Inflammatory macrophage (primary cell): ENCODE data around the gene LRP1B.
"Not testable (repeated sequence)": the region's sequence is repeated elsewhere in the genome, so short reads cannot be mapped to it uniquely, and the experiment has no call there.

Experiments used
- DNase-seq, 2 donors: peaks; one replicate each; pipeline ENCODE4 v3.0.0-alpha.2; 2020 to 2022

Gene LRP1B

DNA sequence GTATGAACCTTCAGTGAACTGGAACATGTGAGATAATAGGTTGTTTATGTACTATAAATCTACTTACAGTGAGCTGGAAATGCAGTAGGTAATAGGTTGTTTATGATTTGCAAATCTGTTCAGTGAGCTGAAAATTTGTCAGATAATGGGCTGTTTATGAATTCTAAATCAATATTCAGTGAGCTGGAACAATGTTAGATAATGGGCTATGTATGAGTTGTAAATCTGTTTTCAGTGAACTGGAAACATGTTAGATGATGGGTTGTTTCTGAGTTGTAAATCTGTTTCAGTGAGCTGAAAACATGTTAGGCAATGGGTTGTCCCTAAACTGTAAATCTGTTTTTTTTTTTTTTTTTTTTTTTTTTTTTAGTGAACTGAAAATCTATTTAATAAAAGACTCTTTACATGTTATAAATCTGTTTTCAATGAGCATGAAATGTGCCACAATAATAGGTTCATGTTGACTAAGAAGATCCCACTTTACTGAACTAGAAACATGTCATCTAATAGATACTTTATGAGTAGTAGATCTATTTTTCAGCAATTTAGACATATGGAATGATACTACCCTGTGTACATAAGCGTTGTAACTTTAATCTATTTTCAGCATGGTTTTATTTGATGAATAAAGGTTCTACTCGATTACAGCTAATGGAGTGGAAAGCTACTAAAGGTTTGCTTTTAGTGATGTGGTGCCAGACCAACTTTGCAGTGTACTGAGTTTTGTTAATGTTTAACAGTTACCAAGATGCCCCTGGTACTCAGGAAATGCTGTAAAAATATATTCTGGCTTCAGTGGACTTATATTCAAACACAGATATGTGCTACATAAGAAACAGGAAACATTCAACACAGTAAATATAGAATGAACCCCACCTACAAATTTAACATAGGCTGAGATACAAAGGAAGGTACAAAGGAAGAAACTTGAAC lies 1471.8 kb downstream of the LRP1B start:
- no peak for DNase-seq

DNA sequence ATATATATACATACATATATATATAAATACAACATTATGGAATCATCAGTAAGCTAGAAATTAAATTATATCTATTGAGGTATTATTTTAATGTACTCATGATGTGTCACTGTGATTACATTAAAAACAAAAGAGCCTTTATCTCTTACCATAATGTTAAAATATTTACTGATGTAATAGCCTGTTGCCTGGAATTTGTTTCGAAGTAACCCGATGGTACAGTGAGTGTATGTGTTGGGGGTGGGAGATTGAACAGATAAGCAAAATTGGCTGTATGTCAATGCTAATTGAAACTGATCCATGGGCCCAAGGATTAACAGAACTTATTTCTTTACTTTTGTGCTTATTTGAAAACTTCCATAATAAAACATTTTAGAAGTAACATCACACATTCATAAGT lies 1473.2 kb downstream of the LRP1B start:
- DNase-seq: no peak

DNA sequence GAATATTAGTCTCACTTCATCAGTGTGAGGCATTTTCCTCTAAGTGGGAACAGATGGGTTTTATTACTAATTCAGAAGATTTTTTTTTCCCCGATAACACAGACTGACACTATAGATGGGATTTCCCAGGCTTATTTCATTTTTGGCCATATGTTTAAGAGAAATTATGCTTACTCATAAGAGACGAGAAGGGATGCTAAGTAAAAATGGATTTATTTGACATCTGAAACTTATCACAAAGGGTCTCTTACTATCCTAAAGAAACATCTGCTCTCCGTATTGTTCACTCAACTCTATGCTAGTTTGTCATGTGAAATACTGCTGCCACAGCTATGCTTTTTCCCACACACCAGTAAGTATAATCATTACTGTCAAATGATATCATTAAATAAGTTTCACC lies 1476.3 kb downstream of the LRP1B start:
- DNase-seq: no peak

DNA sequence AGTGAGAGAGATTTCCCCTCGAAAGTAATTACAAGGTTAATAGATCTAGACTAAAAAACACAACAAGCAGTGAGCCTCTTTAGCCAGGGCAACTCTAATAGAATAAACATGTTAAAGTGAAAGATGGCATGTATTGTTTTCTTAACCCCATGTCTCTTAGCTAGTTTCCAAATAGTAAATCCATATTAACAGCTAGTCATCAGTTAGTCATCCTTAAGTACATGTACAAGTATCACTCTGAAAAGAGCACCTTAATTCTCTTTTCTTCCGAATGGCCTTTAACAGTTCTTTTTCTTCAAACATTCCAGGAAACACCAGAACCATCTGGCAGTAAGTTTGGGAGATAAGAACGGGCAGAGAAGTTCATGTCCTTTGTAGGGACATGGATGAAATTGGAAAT lies 1480.0 kb downstream of the LRP1B start:
- DNase-seq: no peak

DNA sequence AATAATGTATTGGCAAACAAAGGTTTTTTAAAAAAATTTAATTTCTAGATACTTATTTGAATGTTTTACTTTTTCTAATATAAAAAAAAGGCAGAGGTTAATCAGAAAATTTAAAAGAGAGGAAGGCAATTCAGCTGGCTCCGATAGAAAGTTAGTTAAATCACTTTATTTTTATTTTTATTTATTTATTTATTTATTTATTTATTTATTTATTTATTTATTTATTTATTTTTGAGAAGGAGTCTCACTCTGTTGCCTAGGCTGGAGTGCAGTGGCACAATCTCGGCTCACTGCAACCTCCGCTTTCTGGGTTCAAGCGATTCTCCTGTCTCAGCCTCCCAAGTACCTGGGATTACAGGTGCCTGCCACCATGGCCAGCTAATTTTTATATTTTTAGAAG lies 1480.7 kb downstream of the LRP1B start:
- not testable (repeated sequence) for DNase-seq

DNA sequence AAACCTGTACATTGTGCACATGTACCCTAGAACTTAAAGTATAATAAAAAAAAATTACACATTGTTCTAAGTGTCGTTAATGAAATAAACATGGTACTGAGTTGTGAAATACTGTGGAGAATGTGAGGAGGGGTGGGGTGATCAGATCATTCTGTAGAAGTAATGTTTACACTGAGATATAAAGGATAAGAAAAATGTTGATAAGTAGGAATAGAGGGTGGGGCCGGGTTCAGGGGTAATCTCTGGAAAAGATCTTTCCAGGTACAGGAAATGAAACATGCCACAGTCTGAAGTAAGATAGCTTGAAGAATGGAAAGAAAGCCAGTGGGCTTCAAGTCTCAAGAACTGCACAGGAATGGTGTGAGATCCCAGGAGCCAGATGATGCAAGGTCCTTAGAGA lies 1482.4 kb downstream of the LRP1B start:
- DNase-seq: no peak

DNA sequence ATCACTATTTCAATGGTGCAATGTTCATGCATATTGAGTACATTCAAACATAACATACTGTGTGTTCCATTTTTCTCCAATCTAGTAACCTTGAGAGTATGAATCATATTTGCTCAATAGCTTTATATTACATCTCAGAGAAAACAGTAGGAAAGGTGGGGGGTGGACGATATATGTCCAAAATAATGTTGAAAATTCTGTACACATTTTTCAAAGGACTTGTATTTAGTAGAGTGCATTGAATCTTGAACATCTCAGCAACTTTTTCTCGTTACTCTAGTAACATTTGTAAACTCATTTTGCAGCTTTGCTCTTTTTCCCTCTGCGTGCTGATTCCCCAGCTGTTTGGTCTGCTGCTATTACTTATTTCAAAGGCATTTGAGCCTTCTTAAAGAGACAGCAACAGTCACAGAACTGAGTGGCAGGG lies 1487.0 kb downstream of the LRP1B start:
- DNase-seq: no peak

DNA sequence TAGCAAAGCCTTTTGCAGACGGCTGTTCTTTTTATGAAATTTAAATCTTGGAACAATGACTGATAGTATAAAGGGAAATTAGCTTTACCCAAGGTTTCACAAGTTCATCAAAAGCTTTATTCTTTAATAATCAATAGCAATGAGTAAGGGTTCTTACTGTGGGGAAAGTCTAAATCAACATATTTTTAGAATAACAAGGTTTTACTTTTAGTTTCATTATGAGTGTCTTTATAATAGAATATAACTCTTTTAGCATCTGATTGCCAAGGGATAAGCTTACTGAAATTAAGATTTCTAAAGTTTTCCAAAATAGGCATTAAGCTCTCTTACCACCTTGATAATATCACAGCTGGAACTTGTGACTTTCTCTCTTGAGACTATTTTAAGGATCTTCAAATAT lies 1489.7 kb downstream of the LRP1B start:
- DNase-seq: no peak

DNA sequence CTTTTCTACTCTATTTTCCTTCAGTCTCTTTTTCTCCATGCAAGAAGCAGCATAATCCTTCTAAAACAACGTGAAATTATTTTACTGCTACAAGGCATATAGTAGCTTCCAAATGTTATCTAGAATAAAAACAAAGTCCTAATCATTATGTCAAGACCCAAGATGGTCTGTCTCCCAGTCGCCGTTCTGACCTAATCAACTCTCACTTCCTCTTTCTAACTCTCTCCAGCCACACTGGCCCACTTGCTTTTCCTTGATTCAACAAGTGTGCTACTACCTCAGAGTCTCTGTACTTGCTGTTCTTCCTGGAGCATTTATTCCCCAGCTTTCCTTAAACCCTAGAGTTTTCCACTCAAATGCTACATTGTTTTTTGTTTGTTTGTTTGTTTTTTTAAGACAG lies 1491.2 kb downstream of the LRP1B start:
- no peak for DNase-seq

DNA sequence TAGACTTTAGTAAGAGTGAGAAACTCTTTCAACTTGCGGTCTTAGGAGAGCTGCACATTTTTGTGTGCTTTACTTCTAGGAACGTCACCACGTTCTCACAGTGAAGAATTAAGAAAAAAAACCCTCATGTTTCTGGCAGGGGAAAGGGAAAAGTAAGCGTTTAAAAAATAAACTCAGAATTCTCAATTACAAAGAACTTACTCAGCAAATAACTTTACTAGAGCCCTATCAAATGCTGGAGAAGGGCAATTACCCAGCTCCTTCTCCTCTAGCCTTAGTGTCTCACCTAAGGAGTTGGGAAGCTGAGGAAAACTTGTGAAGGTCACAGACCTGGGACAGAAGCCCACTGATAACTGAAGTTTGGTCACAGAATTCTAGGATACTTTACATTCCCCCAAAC lies 1500.3 kb downstream of the LRP1B start:
- no peak for DNase-seq

DNA sequence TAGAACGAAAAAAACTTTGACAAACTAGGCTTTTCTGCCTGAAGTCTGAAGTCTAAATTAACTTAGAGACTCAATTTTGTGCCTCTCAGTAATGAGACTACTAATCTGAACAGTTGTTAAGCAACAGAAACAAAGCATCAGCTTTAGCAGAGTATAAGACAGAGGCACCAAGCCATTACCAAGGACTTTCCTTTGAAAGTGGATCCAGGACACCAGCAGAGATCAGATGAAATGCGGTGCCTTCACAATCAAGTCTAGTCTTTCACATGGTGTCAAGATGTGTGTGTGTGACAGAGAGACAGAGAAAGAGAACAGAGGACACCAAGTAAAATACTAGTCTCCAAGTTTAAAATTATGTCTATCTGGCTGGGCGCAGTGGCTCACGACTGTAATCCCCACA lies 1502.9 kb downstream of the LRP1B start:
- no peak for DNase-seq

DNA sequence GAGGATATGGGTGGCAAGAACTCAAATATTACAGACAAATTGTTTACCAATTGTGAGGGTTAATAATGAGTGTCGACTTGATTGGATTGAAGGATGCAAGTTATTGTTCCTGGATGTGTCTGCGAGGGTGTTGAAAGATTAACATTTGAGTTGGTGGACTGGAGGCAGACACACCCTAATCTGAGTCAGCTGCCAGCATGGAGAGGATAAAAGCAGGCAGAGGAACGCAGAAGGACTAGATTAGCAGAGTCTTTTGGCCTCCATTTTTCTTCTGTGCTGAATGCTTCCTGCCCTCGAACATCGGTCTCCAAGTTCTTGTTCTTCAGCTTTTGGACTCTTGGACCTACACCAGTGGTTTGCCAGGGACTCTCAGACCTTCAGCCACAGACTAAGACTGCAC lies 1503.7 kb downstream of the LRP1B start:
- DNase-seq: no peak

DNA sequence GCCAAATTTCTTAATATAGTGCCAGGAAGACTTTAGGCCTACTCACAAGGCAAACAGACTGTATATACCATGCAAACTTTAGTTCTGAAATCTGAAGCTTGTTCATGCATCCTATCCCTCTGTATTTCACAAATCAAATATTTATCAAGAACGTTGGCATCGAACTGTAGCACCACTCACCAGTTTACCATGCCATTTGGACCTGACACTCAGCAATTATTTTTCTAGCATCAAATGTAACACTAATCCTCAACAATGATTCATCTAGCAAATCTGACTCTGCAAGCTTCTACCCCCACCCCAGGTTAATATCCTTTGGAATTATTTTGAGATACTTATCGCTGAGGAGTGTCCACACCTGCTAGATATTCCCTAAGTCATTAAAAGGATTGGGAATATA lies 1506.6 kb downstream of the LRP1B start:
- DNase-seq: no peak

DNA sequence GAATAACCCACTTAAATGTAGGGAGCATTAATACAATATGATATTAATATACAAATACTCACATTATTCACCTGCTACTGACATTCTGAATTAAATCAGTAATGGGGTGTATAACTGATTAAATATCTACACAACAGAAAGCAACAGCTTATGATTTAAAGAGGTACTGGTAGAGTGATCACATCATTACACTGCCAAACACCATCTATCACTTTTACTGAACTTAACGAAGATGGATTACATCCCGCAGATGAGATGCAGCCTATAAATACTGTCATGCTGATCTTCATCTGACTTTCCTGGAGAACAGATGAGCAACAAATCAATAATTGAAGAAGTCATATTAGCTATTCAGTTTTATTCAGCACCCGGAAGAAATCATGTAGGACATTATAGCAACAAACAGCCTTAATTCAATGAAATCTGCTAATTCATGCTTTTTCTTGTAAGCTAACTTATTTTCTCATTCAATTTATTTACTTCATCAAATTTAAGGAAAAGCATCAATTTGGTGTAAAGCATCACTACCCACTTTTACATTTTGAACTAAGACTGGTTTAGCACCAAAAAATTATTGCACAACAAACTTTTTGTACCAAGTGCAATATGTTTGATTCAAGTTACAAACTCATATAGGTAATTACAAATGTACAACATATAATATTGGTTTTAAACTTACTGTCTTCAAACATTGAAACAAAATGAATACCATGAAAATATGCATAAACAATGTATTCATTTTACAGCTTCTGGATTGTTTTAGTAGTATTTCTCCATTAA lies 1509.0 kb downstream of the LRP1B start:
- DNase-seq: no peak

DNA sequence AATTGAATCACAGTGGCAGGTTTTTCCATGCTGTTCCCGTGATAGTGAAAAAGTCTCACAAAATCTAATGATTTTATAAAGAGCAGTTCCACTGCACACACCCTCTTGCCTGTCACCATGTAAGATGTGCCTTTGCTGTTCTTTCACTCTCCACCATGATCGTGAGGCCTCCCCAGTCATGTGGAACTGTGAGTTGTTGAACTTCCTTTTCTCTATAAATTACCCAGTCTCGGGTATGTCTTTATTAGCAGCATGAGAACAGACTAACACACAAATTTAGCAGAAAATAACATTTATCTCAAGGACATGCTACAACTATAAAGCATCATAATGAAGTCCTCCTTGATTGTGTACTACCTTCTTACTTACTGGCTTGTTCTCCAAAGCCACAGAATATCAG lies 1526.0 kb downstream of the LRP1B start:
- DNase-seq: no peak

DNA sequence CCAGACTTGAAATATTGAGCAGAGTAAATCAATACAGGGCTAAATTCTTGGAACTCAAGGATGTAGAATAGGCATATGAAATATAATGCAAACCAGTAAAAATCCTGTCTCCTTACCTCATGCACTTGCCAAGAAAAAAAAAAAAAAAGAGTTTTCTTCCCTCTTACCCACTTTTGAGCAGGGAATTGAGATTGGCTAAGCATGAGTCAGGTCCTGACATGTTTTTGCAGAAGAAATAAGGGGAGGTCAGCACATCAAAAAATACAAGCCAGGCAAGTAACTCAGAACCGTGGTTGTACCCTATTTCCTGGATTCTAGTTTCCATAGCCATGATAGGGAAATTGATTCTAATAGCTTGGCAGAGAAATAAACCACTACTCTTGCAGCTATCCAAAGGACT lies 1526.7 kb downstream of the LRP1B start:
- no peak for DNase-seq

DNA sequence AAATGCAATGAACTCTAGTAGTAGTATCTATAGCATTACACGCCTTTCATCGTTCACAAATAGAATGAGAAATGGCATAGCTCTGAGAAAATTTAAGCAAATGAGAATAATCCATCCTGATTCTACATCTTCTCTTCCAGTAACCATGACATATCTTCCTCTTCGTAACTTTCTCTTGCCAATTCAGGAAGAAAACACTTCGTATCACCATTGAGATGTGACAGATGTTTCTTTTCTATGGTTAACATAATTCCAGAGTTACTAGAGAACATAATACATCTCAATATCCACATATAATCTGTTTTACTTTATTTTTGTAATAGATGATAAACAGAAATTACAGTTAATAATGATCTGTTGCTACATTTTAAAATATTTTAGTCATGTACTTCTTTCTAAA lies 1527.4 kb downstream of the LRP1B start:
- DNase-seq: no peak

DNA sequence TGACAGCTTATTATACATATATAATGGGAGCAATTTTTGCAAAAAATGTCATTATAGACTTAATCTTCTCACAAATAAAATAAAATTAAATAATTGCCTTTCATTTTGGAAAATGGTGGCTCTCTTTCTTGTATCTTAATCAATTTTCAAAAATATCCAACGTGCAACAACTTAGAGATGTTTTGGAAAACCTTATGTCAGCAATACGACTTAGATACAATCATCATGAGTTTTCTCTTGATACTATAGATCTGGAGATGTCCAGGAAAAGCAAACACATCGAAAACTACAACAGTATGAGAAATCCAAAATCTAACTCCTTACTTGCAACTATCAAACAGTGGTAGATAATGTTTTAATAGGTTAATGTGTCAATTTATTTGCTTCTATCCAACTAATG lies 1529.0 kb downstream of the LRP1B start:
- no peak for DNase-seq

DNA sequence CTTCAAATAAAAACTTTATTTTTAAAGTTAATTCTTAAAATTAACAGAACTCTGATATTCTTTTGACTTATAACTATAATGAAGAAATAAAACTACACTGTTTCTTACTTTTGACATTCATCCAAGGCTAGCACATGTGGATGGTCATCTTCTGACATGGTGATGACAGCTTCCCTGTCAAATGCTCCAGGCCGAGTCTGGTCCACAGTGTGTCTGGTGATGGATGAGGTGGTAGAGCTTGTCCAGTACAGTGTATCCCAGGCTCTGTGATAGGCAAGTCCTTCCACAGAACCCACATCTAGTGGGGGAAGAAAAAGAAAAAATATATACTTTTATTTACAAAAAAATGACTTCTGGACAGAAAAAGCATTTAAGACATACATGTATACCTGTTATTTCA lies 1529.5 kb downstream of the LRP1B start:
- no peak for DNase-seq

DNA sequence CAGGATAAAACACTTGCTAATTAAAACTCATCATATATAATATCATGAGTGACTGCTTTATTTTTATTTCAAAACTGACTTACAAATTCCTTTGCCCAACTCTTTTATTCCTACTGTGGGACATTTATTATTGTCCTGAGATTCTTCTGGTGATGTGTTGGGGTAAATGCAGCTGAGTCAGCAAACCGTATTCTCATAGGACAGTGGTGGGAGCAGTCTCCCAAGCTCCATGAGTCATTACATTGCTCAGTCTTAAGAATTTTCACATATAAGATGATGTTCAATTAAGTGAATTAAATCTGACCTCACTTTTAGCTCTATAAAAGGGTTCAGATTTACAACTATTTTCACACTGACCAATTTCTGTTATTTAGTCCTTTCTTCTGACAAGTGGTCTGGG lies 1530.7 kb downstream of the LRP1B start:
- no peak for DNase-seq

DNA sequence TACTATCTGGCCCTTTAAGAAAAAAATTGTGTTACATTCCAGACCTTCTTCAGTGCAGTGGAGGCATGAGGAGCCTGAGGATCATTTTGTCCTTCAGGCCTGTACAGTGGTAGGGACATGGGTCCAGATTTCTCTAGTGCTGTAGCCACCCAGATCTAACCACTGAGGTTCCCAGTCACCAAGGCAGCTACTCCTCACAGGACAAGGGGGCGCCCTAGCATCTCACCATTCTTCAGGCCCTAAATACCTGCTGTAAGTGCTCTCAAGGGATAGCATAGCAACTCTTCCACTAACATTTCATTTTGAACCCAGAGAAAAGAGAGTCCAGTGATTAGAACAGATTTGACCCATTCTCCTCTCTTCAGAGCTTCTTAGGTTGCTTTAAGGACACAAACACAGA lies 1533.0 kb downstream of the LRP1B start:
- no peak for DNase-seq

DNA sequence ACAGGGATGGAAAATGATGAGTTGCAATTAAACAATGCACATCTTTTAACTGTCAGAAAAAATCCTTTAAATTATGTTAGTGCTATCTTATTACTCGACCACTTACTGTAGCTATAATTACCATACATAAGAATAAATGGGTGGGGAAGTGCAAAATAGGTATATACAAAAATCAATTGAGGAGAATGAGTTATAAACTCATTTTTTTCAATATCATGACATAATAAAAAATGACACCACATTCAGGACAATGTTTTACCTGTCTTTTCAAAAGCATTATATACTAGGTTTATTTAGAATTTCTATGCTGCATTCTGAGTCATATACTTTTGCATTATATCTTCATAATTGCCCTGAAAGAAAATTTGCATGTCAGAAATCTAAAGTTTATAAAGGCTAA lies 1533.6 kb downstream of the LRP1B start:
- DNase-seq: no peak

DNA sequence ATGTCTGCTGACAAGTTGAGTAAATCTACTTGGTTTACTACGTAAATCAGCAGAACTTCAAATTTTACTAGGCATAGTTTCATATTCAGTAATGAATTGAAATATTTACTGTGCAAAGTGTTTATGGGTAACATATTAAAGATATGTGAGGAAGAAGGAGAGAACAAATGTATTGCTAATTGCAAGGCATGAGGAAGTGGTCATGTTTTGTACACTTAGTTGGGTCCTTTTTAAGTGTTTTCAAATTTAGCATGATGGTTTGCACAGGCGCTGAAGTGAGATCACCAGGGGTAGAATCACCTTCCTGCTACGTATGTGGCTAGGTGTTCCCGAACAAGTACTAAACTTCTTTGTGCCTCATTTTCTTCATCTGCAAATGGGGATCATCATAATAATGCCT lies 1534.4 kb downstream of the LRP1B start:
- no peak for DNase-seq

DNA sequence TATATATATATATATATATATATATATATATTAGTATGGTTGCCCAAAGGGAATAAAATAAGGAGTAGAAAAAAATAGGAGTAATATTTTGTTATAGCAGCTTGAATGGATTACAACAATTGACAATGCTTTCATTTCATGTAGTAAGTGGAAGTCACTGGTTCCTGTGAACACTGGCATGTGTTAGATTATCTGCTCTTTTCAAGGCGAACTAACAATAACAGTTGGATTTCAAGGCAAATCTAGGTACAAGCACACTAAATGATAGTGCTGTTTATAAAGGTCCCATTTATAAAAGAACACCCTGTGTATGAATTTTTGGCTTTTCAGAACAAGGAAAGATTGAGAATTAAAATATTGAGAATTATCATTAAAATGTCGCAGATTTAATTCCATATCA lies 1535.7 kb downstream of the LRP1B start:
- no peak for DNase-seq
